HepG2 (cell line): ENCODE data around the gene CCDC121. TPM values are rescaled to one million over a fixed set of nuclear protein-coding genes. Genes with fewer than 3 reads are reported as not detected.

ENCODE experiments used
- ADNP ChIP-seq: sonication (generic); formaldehyde crosslinking; IDR thresholded peaks from 2 replicates; pipeline ENCODE4 v1.4.0; 2020; ENCODE audit warnings: missing genetic modification reagents
- ATAD3A ChIP-seq: sonication (generic); formaldehyde crosslinking; IDR thresholded peaks from 2 replicates; pipeline ENCODE4 v1.4.0; 2020; ENCODE audit warnings: missing genetic modification reagents
- ATF6 ChIP-seq: sonication (generic); formaldehyde crosslinking; conservative IDR thresholded peaks from 2 replicates; pipeline ENCODE4 v1.4.0; 2020; ENCODE audit warnings: missing genetic modification reagents
- BCLAF1 ChIP-seq: fragments of 450-650 bp; IDR thresholded peaks from 2 replicates; pipeline ENCODE4 v1.6.1; 2017; ENCODE audit warnings: mild to moderate bottlenecking
- CSRNP1 ChIP-seq: sonication (generic); formaldehyde crosslinking; IDR thresholded peaks from 2 replicates; pipeline ENCODE4 v1.8.1; 2023; ENCODE audit warnings: mild to moderate bottlenecking, missing genetic modification reagents
- DRAP1 ChIP-seq: IDR thresholded peaks from 2 replicates; pipeline ENCODE4 v1.6.1; 2016; ENCODE audit warnings: missing genetic modification reagents, missing compliant biosample characterization
- FOXC1 ChIP-seq: sonication (generic); formaldehyde crosslinking; IDR thresholded peaks from 2 replicates; pipeline ENCODE4 v1.8.0; 2022; ENCODE audit warnings: mild to moderate bottlenecking, missing genetic modification reagents, borderline replicate concordance
- HNF4G ChIP-seq, 2 experiments: sonication (generic) in 1 of 2; formaldehyde crosslinking in 1 of 2; IDR thresholded peaks; 2 replicates each; pipeline versions ENCODE4 v1.4.0 to v1.6.1; 2011 to 2020; ENCODE audit warnings: borderline replicate concordance in 2 of 2, low read depth in 2 of 2, mild to moderate bottlenecking in 2 of 2, low read length in 1 of 2, missing genetic modification reagents in 1 of 2, moderate library complexity in 1 of 2
- MEIS2 ChIP-seq: sonication (generic); formaldehyde crosslinking; IDR thresholded peaks from 2 replicates; pipeline ENCODE4 v1.9.0; 2021; ENCODE audit warnings: mild to moderate bottlenecking, missing genetic modification reagents
- NR2F2 ChIP-seq: IDR thresholded peaks from 2 replicates; pipeline ENCODE4 v1.6.1; 2012; ENCODE audit warnings: low read depth, inconsistent platforms, borderline replicate concordance
- SOX5 ChIP-seq: IDR thresholded peaks from 2 replicates; pipeline ENCODE4 v1.6.1; 2016; ENCODE audit warnings: borderline replicate concordance
- TBP ChIP-seq: sonication (generic); formaldehyde crosslinking; IDR thresholded peaks from 2 replicates; pipeline ENCODE4 v1.5.0; 2020; ENCODE audit warnings: missing genetic modification reagents
- TGIF2 ChIP-seq: IDR thresholded peaks from 2 replicates; pipeline ENCODE4 v1.6.1; 2016; ENCODE audit warnings: control low read depth, missing compliant biosample characterization
- ZMAT3 ChIP-seq: sonication (generic); formaldehyde crosslinking; conservative IDR thresholded peaks from 2 replicates; pipeline ENCODE4 v1.7.0; 2021; ENCODE audit warnings: missing genetic modification reagents
- ZNF431 ChIP-seq: sonication (generic); formaldehyde crosslinking; IDR thresholded peaks from 2 replicates; pipeline ENCODE4 v1.9.0; 2022; ENCODE audit warnings: missing genetic modification reagents, low read depth, mild to moderate bottlenecking, borderline replicate concordance
- ZNF451 ChIP-seq: sonication (generic); formaldehyde crosslinking; IDR thresholded peaks from 2 replicates; pipeline ENCODE4 v1.5.0; 2020; ENCODE audit warnings: mild to moderate bottlenecking, missing genetic modification reagents
- ZNF557 ChIP-seq: sonication (generic); formaldehyde crosslinking; IDR thresholded peaks from 2 replicates; pipeline ENCODE4 v1.4.0; 2020; ENCODE audit warnings: missing genetic modification reagents
- ZNF607 ChIP-seq: sonication (generic); formaldehyde crosslinking; IDR thresholded peaks from 2 replicates; pipeline ENCODE4 v1.5.1; 2020; ENCODE audit warnings: missing genetic modification reagents, mild to moderate bottlenecking, borderline replicate concordance
- ZNF619 ChIP-seq: sonication (generic); formaldehyde crosslinking; IDR thresholded peaks from 2 replicates; pipeline ENCODE4 v1.4.0; 2020; ENCODE audit warnings: mild to moderate bottlenecking, missing genetic modification reagents
- ZNF761 ChIP-seq: sonication (generic); formaldehyde crosslinking; conservative IDR thresholded peaks from 2 replicates; pipeline ENCODE4 v1.4.0; 2020; ENCODE audit warnings: mild to moderate bottlenecking, missing genetic modification reagents
- ZNF816 ChIP-seq: sonication (generic); formaldehyde crosslinking; IDR thresholded peaks from 2 replicates; pipeline ENCODE4 v1.8.0; 2022; ENCODE audit warnings: missing genetic modification reagents, mild to moderate bottlenecking, borderline replicate concordance
- ZSCAN31 ChIP-seq: sonication (generic); formaldehyde crosslinking; IDR thresholded peaks from 2 replicates; pipeline ENCODE4 v1.5.0; 2020; ENCODE audit warnings: low read depth, mild to moderate bottlenecking, missing genetic modification reagents
- polyA plus RNA-seq, 8 experiments: library from polyadenylated mRNA; depleted of rRNA in 3 of 8; stranded (reverse) in 7 of 8; unstranded in 1 of 8; fragments of >200 nt; fragmentation: Illumina TruSeq in 4 of 8; extraction: Trizol in 4 of 8; gene quantifications; 2 replicates each; pipeline versions ENCODE4 v1.2.1 to v1.2.3, GENCODE V29; 2011 to 2016; ENCODE audit warnings: low read depth in 4 of 8, missing spikeins in 1 of 8, mixed read lengths in 1 of 8; ENCODE audit not compliant: insufficient read depth in 1 of 8
- total RNA-seq, 5 experiments: library from RNA; depleted of rRNA; stranded (reverse); fragments of >200 nt; fragmentation: Illumina TruSeq; extraction: Trizol; gene quantifications; 2 replicates each; pipeline ENCODE4 v1.2.3, GENCODE V29; 2016; ENCODE audit warnings: low read depth in 1 of 5

The CCDC121 gene
- total and polyA plus RNA-seq, 2 of the 13 experiments (the other 11 are each of a cell fraction or from before 2014, with no cell fraction given) = 1.9 to 3.0 TPM

- TF ChIP-seq ATF6 (CRISPR knock-in tag) (0 out of 2 replicates have a peak, but pooled peaks have one; percentile 6), ZNF557 (CRISPR knock-in tag) (no peak), ZSCAN31 (CRISPR knock-in tag) (0 out of 2 replicates have a peak, but pooled peaks have one; percentile 28), TBP (CRISPR knock-in tag) (no peak), ZNF816 (CRISPR knock-in tag) (0 out of 2 replicates have a peak, but pooled peaks have one; percentile 47), ATAD3A (CRISPR knock-in tag) (no peak), TGIF2 (0 out of 2 replicates have a peak, but pooled peaks have one; percentile 9), MEIS2 (CRISPR knock-in tag) (no peak), ZNF431 (no peak), HNF4G (IDR thresholded peaks at IDR 0.05; ENCODE audit: borderline replicate concordance, low read depth, low read length) (no peak), HNF4G (CRISPR knock-in tag; IDR thresholded peaks at IDR 0.05; ENCODE audit: borderline replicate concordance, low read depth) (0 out of 2 replicates have a peak, but pooled peaks have one; percentile 22), ADNP (CRISPR knock-in tag) (no peak), ZNF451 (CRISPR knock-in tag) (no peak), FOXC1 (CRISPR knock-in tag) (no peak), ZNF607 (CRISPR knock-in tag) (no peak), ZNF761 (CRISPR knock-in tag) (no peak), SOX5 (no peak), ZNF619 (no peak), NR2F2 (0 out of 2 replicates have a peak, but pooled peaks have one; percentile 30), ZMAT3 (CRISPR knock-in tag) (0 out of 2 replicates have a peak, but pooled peaks have one; percentile 48), BCLAF1 (no peak), CSRNP1 (CRISPR knock-in tag) (no peak), DRAP1 (no peak)
Observed at GRCh38 chr2:27582129-27582694, 46.6 kb downstream of the CCDC121 start (continued).
